Measurements from ENCODE around the gene SV2B.

SV2B gene

DNA sequence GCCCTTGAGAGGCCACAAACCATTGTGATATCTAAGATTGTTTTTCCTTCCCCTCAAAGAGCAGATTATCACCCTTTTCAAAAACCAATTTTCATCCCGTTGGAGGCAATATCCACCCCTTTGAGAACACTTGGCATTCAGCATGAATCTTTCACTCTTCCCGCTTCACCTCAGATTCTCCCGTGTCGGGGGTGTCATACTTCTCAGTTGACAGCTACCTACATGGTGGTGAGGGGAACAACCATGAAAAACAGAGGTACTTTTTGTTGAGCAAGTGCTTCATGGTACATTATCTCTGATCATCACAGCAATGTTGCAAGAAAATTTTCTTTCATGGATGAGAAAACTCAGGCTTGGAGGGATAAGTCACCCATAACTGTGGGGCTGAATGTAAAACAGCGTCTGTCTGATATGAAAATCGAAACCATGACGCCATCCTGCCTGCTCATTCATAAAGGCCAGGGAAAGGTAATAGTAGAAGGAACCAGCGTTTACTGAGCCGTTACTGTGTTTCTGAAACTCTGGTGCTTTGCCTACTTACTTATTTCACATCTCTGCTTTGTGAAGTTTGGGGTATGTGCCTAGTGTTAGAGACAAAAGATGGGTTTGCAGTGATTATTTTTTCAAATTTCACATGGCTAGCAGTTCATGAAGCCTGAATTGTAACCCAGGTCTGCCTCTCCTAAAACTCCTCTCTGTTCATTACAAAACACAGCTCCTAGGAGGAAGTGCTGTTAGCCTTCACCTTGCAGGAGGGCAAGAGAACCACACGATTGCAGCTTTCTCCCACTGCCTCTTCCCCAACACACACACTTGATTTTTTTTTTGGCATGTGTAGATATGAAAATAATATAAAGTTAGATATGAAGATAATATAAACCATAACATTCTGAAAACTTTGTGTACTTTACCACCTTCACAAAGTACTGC lies 35.4 kb downstream of the SV2B start:
- no peak for DNase-seq (ENCODE audit: low read depth in 2 of 3, low spot score in 2 of 3)

DNA sequence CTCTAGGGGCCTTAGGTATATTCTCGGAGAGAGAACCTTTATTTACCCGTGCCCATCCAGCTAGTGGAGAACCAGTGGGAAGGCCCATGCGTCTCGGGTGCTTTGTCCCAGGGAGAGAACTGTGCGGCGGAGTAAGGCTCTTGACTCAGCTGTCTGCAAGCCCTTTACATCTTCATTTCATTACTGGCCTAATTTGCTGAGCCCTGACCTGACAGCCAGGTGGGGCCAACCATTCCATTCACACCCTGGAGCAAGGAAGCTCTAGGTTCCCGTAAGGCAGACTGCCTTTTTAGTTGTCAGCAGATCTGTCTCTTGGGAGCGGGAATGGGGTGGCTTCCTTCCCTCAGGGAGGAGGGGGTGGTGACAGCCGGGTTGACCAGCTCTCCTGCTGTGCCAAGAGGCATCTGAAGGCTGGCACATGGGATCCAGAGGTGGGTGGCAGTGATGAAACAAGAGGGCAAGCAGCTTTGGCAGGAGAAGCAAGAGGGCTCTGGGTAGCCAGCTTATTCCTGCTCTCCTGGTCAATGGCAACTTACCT lies 36.4 kb downstream of the SV2B start:
- no peak for DNase-seq (ENCODE audit: low read depth in 2 of 3, low spot score in 2 of 3)

DNA sequence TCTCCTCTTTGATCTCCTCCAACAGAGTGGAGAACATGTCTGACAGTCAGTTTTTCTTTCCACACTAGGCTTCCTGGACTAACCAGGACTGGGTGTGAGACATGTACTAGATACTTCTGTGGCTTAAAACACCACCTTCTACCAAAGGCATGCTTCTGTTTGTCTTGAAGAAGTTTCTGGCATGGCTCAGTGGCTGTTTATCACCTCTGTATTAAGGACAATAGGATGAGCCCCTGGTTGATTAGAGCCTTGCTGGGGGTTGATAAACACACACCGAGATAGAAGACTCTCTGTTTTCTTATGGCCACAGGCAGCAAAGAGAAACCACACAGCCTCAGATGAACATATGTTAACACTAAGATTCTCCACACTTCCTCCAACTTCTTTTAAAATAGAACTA lies 40.5 kb downstream of the SV2B start:
- DNase-seq (ENCODE audit: low read depth in 2 of 3, low spot score in 2 of 3), result no peak

DNA sequence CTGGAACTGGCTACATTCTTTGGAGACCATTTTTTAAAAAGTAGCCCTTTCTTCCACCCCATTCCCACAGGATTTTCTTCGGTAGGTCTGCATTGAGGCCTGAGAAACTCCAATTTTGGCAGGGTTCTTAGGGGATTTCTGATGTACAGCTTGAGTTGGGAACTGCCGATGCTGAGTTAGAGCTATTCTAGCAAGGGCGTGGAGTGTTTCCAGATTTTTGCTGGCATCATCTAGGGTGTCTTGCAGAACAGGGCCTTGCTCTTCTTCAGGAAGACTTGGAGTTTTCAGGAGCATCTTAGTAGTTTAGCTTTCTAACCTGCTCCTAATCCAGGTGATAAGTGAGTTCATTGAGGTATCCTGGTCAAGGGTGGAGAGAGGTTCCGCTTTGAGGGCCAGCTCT lies 41.0 kb downstream of the SV2B start:
- DNase-seq (ENCODE audit: low read depth in 2 of 3, low spot score in 2 of 3), result no peak

DNA sequence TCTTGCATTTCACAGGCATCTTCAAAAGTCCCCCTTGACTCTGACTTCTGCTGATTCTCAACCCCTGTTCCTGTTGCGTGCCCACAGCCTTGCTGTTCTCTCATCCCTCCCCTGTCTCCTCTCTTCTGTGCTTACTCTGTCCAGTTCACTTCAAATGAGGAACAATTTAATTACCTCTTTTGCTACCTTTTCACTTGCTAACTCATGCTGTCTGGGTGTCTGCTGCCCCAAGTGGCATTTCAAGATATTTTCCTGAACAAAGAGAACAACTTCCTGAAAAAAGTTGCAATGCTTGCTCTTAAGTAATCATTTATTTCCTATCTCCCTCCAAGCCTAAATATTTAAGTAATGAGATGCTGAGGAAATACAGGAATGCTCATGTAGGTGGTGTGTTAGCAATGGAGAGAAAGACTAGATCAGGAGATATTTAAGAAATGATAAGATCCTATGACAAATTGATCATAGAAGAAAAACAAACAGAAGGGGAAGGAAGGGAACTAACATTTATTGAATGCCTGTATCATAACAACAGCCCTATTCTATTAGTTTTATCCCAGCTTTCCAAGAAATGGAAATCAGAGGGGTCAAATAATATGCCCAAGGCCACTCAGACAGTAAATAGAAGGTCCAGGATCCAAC lies 42.2 kb downstream of the SV2B start:
- DNase-seq (ENCODE audit: low read depth in 2 of 3, low spot score in 2 of 3), result no peak

DNA sequence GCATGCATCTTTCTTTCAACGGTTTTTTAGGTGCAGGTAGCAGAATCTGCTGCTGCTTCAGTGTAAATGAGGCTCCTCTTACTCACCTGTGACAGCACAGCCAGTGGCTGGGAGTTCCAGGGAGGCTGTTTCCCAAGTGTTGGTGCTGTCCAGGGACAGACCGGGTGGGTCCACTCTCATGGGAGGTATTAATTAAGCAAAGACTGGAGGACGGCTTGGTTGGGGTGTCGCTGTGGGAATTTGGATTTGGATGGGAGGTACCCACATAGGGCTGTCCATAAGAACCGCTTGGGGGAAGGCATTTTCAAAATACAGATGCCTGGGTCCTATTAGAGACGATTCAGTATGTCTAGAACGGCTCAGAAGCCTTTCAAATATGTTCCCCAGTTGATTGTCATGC lies 42.9 kb downstream of the SV2B start:
- DNase-seq (ENCODE audit: low read depth in 2 of 3, low spot score in 2 of 3), result no peak

DNA sequence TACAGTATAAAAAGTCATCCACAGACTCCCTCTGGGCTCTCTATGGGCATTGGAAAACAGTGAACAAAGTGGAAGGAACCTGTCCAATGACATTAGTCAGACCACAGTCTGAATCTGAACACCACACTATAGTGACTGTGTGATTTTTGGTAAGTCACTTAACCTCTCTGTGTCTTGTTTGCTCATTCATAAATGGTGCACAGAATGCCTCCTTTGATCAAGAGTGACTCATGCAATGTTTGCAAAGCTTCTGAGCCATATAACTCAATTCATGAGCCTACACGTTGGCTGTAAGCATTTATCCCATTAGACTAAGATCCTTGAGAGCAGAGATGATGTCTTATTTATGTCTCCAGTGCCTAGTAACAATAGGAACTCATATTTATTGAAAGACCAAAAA lies 46.7 kb downstream of the SV2B start:
- no peak for DNase-seq (ENCODE audit: low read depth in 2 of 3, low spot score in 2 of 3)

DNA sequence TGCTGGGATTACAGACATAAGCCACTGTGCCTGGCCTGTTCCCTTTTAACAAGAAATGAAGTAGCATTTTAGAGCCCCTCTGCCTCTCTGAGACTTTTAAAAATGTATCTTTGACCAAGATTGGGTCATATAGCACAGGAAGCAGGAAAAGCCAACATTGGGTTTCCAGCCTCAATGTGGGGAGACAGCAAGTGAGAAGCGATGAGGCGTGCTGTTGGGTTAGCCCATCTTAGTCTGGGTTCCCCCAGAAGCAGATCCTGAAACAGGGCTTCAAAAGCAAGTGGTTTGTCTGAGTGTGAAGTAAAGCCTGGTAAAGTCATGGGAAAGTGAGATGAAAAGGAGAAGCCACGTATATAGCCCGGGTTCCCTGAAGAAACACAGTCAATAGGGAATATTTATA lies 48.2 kb downstream of the SV2B start:
- no peak for DNase-seq (ENCODE audit: low read depth in 2 of 3, low spot score in 2 of 3)

DNA sequence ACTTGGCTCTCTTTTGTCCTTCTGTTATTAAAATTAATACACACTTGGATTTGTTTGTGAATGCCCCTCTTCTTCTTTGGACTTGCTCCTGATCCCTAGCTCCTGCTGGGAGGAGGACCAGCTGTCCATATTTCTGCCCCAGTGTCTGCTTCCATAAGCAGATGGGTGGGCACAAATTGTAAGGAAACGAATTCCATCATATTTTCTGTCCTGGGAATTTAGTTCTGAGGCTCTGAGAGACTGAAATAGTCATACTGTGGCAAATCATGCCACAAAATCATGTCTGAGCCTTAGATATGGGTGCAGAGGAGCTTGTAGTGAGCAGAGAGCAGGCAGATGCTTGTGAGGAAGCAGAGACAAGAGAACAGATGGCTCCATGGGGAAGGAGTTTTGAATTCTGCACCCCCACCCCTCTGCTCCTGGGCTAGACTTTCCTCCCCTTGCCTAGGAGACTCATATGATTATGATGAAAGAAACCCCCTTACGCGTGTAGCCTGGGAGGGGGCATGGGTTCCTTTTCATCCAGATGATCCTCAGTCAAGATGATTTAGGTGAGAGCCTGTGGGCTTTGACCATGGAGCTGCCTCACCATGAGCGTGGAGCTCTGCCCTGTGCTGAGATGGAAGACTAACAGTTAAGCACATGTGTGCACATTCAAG lies 50.6 kb downstream of the SV2B start:
- DNase-seq (ENCODE audit: low read depth in 2 of 3, low spot score in 2 of 3), result no peak

DNA sequence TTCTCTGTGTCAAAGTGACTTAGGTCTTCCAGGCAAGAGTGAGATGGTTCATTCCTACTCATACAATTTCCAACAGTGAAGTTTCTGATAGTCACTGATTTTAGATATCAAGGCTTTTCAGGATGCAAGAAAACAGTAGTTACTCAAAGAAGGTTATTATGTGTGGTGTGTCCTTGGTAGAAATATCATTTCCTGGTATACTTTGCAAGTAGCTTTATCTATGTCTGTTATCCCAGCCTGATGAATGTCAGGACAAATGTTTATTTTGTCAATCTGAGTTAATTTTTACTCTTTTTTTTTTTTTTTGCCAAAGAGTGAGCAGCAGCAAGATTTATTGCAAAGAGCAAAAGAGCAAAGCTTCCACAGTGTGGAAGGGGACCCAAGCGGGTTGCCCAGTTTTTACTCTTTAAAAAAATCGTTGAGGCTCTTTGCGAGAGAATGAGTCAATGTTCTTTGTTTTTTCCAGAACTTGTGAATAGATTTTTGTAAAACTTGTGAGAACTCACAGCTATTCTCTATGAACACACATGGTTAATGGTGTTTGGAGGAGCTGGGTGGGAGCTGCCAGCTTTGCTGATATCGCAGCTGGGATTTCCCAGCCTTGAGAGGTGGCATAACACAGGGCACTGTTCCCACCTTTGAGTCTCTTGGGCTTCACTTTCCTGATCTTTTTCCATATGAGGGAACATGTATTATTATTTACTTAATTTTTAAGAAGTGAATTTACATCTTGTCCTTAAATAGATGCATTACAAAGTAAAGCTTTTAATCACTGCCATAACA lies 51.9 kb downstream of the SV2B start:
- no peak for DNase-seq (ENCODE audit: low read depth in 2 of 3, low spot score in 2 of 3)

DNA sequence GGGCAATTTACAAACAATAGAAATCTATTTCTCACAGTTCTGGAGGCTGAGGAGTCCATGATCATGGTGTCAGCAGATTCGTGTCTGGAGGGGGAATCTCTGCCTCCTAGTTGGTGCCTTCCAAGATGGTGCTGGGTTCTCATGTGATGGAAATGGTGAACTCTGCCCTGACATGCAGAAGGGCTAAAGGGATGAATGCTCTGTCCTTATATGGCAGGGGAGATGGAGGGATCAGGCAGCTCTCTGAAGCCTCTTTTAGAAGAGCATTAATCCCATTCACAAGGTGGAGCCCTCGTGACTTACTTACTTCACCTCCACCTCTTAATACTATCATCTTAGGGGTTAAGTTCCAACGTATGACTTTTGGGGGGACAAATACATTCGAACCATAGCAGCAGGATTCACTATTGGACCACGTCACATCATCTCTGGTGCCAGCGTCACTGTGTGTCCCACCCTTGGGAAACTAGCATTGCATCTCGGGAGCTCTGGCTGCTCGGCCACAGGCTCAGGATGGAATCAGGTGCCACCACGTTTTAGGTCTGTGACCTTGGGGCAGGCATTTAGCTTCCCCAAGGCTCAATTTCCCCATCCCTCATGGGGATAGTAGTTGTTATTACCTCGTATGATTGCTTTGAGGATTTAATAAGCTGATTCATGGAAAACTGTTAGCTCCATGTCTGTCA lies 53.0 kb downstream of the SV2B start:
- no peak for DNase-seq (ENCODE audit: low read depth in 2 of 3, low spot score in 2 of 3)

DNA sequence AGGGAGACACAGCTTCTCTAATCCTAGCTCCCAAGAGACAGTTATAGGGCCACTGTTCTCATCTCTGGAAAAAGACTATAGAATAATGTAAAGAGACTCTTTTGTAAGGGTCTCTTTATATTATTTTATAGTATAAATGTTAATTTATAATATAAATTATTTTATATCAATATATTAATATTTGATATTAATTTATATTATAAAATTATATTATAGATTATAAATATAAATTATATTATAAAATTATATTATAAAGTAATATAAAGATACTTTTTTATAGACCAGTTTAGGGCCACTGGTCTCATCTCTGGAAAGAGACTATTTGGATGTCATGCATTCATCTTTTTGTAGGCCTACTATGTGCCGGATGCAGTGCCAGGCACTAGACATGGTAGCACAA lies 53.9 kb downstream of the SV2B start:
- no peak for DNase-seq (ENCODE audit: low read depth in 2 of 3, low spot score in 2 of 3)

DNA sequence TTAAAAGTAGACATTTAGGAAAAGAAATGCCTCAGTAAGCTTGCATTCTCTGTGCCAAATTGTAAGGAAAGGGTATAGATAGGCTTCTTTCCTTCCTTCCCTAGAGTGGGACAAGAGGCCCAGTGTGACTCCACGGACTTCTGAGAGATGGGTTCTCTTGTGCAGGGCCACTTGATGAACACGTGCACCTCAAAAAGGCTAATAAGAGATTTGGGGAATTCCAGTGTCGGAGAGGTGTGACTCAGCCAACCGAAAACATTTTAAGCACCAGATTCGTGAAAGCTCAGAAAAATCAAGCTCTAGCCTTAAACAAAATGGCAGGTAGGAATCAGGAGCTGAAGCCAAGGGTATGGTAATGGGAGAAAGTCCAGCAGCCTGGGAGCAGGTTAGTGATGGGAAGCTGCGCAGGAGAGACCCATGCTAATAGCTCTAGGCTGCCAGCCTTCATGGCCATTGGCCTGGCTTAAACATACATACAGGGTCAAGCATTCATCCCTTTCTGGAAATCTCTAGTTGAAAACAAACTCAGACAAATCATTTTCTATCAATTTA lies 56.2 kb downstream of the SV2B start:
- no peak for DNase-seq (ENCODE audit: low read depth in 2 of 3, low spot score in 2 of 3)

DNA sequence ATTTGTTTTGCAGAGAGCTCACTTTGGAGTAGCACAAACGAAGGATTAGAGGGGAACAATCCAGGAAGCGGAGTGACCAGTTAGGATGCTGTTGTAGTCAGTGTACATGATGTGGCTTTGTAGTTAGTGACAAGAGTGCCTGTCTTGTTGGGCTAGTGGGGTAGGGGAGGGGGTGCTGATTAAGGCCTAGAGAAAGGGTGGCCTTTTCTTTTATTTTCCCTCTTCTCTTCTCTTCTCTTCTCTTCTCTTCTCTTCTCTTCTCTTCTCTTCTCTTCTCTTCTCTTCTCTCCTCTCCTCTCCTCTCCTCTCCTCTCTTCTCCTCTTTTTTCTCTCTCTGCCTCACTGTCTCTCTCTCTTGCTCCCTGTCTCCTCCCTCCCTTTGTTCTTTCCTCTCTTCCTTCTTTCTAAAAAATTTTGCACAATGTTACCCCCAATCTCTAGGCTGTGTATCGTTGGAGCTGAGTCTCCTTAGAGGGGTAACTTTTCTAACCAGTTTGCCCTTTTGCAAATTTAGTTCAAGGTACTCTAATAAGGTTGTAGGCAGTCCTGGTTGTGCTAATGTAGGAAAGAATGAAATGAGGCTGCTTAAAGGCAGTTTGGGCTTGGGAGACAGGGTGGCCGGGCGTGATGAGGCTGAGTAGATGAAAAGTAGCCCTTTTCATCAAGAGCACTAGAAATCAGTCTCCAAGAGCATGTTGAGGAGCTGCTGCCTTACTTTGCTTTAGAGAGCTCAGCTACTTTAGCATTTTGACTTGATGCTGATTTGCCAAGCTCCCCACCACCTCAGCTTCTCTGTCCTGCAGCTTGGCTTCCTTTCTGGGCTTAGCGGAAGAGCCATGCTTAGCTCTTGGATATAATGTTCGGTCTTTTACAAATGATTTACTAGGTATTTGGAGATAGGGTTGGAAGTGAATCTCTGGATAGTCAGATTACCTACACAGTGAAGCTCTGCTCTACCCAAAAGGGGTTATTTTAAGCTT lies 58.6 kb downstream of the SV2B start:
- no peak for DNase-seq (ENCODE audit: low read depth in 2 of 3, low spot score in 2 of 3)

DNA sequence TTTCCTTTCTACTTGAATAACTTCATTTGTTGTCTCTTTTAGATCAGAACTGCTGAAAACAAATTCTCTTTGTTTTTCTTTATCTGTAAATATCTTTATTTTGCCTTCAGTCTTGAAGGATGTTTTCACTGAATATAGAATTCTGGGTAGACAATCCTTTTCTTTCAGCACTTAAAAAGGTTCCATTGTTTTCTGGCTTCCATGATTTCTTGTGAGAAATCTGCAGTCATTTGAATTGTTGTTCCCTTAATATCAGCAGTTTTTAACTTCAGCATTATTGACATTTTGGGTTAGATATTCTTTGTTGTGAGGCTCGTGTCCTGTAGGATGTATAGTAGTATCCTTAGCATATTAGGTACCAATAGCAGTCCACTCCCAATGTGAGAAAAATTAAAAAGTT lies 65.8 kb downstream of the SV2B start:
- no peak for DNase-seq (ENCODE audit: low read depth in 2 of 3, low spot score in 2 of 3)

DNA sequence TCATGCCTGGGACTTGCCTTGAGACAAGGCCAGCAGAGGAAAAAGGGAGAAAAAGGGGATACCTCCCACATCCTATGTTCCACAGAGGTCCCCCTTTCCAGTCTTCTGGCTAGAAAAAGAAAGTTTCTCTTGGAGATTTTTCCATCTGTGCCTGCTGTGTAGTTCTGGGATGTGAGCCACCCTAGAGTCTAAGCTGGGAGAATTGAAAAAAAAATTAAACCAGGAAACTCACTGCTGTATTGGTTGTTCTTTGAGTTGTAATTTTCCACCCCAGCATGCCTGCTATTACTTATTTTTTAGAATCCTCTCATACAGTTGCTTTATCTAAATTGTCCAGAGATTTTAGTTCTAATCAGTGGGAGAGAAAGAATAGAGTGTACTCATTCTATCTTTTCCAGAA lies 68.4 kb downstream of the SV2B start:
- DNase-seq (ENCODE audit: low read depth in 2 of 3, low spot score in 2 of 3), result no peak

DNA sequence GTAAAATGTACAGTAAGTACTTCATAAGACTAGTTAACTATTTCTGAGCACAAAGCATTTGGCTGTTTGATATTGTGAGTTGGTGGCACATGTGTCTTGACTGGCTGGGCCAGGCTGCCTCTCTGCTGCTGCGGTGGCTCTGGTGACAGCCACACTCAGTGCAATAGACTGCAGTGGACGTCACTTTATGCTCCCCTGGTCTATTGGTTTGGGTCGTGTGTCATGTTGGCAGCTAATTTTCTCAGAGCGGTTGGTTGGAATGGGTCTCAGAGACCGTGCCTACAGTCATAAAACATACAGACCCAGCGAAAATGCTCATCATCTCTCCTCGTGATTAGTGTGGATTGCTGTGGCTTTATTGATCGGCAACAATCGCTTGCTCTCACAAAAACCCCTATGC lies 71.3 kb downstream of the SV2B start:
- no peak for DNase-seq (ENCODE audit: low read depth in 2 of 3, low spot score in 2 of 3)

DNA sequence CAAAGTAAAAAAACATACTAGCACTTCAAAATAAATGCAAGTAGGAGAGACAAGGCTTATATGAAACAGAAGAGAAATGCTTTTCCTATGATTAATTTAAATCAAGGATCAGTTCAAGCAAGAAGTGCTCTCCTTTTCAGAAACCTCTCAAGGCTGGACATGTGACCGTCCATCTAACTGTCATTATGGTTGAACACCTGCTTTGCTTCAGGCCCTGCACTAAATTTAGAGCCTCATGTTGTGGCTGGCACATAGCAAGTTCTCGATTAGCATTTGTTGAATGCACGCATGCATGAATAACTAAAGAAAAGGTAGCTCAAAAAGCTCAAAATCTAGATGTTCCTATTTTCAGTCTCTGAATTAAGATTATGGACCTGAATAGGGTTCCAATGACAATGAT lies 82.0 kb downstream of the SV2B start:
- DNase-seq (ENCODE audit: low read depth in 2 of 3, low spot score in 2 of 3), result no peak

DNA sequence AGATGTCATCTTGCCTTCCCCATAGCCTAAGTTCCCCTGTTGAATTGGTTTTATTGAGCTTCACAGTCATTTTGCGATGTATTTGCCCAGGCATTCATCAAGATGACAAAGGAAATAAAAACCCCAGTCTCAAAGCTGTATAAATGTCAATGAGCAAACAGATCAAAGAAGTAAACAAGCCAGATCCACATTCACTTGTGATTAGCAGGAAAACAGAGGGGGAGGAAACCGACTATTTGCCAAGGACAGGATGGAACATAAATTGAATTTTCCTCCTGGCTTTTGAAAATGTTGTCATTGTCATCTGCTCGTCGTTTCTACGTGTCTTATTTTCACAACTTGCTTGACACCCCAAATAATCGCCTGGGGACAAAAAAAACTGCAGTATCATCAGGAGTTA lies 83.5 kb downstream of the SV2B start:
- DNase-seq (ENCODE audit: low read depth in 2 of 3, low spot score in 2 of 3), result no peak
